ENCODE measurements around the gene NCAPD2.
"Not testable (repeated sequence)": the region's sequence is repeated elsewhere in the genome, so short reads cannot be mapped to it uniquely, and the experiment has no call there.

Gene NCAPD2

DNA sequence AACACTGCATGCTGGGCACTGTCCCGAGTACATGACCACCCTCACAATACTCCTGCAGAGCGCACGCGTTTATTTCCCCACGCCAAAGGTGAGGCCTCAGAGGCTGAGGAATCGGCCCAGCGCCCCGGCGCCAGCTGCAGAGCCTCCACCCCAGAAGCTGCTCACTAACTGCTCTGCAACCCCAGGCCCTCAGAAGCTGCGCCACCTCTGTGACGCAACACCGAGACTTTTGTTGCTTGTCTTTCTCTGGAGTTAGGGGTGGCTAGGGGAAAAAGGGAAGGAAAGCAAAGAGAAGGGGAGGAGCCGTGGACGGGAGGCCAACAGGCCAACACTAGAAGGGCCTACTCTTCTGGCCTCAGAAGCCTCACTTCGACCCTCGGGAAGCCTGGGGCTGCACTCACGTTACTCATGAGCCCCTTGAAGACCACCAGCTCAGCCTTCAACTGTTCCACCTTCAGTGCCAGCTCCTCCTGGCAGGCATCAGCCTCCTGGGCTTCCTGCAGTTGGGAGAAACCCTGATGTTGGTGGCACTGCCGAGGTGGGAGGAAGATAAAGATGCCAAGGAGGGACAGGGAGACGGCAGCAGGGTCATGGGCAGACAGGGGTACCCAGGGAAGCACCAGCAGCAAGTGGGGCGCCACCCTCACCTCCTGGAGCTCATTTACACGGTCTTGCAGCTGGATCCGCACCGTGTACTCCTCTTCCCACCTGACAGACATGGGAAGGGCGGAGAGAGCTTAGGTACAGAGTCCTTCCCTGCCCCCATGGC, 56.6 kb downstream of the NCAPD2 start:
- DNase-seq (ENCODE audit: low spot score) = no peak

DNA sequence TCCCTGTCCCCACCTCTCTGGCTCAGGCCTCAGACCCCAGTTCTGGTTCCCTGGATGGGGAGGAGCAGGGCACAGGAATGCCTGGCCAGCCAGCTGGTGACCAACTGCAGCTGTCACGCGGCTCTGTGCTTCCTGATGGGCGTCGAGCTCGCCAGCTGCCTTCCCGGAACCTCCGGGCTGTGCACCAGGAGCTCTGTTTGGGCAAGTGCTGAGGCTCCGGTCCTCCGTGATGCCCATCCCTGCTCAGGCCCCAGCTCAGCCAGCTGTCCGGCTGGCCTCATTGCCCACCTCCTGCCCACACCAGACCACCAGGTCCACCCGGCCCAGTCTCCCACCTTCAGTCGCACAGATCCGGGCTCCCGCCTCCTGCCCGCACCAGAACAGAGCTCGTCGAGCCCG, 57.2 kb downstream of the NCAPD2 start:
- peak; percentile 36 for DNase-seq (ENCODE audit: low spot score)

DNA sequence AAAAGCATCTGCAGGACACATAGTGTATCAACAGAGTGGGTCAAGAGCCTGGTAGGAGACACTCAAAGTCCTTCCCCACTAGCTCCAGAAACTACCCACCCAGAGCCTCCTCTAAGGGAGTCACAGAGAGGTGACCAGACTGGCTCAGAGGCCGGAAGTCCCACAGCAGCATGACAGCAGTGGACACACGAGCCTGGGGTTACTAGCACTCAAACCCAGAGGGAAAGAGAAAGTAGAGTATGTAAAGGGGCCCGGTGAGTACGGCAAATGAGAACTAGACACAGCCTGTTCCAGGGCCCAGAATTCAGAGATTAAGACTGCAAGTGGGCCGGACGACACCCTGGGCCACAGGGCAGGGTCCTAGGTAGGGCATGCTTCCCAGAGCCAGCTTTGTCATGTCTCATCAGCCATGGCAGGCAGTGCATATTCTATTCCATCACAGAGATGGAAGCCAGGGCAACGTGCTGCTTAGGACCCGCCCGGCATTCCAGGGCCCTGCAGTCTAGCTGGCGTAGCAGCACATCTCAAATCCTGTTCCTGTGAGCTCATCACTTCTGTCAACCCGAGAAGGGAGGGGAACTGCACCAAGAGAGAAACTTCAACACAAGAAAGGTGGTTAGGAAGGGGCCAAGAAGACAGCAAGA, 57.7 kb downstream of the NCAPD2 start:
- peak; percentile 78 for DNase-seq (ENCODE audit: low spot score)

DNA sequence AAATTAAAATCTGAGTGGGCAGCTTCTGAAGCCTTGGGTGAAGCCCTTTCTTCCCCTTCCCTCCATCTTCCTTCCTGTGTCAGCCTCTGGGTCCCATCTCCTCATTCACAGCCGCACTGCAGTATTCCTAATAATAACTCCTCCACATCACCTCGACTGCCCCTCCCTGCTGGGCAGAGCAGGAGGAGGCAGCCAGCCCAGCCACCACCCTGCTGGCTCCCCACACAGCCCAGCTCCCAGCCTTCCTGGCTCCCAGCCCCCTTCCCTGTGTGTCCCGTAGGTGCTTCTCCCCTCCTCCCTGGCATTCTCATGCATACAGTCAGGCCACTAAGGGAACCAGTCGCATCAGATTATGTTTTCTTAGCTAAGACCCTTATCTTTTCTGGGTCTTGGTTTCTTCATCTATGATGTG, 58.2 kb downstream of the NCAPD2 start:
- DNase-seq (ENCODE audit: low spot score) = peak; percentile 36

DNA sequence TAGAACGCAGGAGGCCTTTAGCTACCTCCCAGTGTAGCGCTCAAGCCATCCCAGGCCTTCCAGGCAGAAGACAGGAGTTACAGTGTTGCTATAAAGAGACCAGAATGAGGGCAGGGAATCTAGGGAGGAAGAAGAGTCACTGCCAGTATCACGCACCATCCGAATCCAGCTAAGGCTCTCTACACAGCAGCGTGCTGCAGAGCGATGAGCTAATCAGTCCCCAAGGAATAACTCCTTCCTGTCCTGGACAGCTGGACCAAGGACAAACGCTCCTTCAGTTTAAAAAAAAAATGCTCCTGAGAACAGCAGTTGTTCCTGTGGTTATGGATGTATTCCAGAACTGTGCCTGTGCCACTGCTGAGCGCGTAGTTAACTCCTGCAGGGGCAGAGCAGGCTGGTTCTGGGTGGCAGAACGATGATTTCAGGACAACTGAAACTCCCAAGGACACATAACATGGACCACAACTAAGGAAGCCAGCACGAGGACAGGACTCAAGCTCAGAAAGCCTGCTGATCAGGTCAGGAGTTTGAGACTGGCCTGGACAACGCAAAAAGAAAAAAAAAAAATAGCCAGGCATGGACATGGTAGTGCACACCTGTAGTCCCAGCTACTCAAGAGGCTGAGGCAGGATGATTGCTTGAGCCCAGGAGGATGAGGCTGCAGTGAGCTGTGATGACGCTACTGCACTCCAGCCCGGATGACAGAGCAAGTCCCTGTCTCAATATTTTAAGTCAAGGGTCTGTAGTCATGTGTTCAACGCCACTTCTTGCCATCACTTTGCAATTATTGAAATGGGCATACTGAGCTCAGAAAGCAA, 59.4 kb downstream of the NCAPD2 start:
- peak; percentile 56 for DNase-seq (ENCODE audit: low spot score)

DNA sequence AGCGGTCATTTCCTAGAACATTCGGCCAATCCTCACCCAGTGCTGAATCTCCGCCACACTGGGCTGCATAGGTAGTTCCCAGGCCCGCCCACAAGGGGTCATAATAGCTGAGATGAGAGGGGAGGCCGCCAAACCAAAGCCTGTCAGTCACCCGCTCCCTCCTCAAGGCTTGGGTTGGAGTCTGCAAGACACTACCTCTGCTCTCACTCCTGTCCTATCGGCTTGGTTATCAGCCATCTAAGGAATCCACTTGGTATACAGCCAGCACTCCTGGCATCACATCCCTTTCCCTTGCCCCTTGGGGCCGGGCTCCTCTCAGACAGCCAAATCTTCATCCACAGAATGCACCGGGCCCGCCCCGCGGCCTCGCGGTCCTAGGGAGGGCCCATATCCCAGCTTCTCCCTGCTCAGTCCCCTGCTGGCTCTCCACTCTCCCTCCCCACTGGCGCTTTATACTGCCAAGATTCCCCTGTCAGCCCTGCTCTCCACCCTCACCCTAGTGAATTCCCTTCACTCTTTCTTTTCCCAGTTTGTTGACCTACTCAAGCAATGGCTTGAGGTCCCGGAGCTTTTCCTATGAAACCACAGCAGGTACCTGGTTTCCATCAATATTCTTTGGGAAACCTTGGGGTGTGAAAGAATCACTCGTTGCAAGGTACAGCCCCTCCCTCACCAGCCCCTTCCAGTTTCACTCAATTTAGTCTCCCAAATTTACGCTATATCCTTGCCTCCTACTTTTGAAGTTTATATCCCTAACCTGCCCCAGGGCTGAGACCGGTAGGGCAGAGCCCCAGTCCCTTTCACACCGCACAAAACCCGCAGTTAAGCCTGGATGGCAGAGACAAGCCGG, 60.5 kb downstream of the NCAPD2 start:
- peak; percentile 79 for DNase-seq (ENCODE audit: low spot score)

DNA sequence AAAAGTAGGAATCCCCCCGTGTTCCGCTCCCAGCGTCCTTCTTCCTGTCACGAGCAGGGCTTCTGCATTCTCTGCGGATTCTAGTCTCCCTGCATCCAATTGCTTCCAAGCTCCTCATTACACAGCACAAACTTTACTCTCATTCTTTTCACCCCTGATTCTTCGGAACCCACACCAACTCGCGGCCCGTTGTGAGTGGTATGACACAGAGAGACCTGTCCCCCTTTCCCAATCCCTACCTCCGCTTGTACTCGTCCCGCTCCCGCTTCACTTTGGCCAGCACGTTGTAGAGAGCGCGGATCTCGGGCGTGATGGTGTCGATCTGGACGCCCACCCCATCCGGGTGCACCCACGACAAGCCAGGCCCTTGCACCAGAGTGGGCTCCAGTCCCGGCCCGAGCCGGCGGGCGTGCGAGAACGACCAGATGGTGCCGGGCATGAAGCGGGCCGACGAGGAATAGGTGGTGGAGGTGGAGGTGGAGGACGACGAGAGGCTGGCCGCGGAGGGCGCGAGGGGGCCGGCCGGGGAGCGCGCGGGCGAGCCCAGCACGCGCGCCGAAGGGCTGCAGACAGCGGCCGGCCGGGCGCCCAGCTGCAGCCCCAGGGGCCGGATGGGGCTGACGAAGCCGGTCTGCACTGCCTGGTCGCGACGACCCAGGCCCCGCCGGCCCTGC, 61.3 kb downstream of the NCAPD2 start:
- peak; percentile 45 for DNase-seq (ENCODE audit: low spot score)

DNA sequence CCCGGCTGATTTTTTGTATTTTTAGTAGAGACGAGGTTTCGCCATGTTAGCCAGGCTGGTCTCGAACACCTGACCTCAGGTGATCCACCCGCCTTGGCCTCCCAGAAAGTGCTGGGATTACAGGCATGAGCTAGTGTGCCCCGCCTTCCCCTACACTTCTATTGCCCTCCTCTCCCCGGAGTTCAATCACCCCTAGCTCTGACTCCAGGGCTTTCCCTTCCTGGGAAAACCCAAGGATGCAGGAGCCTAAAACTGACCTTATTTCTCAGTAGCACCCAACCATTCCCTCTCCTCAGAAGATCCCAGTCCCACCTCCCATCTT, 62.6 kb downstream of the NCAPD2 start:
- DNase-seq (ENCODE audit: low spot score) = not testable (repeated sequence)

DNA sequence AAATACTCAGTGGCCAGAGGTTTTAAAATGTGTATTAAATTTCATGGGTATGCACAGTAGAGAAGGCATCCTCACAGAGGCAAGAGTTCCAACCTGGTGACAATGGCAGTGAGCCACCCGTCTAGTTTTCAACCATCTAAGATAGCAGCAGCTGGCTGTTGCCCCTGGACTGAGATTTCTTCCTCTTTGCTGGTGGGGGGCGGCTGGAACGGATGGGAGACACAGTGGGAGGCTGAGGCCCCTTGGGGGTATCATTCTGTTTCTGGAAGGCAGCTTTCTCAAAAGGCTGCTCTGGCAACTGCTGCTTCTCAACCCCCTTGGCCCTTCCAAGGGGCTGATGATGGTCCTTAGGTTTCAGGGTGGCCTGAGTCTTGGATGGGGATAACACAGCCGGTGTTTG, 63.0 kb downstream of the NCAPD2 start:
- no peak for DNase-seq (ENCODE audit: low spot score)

DNA sequence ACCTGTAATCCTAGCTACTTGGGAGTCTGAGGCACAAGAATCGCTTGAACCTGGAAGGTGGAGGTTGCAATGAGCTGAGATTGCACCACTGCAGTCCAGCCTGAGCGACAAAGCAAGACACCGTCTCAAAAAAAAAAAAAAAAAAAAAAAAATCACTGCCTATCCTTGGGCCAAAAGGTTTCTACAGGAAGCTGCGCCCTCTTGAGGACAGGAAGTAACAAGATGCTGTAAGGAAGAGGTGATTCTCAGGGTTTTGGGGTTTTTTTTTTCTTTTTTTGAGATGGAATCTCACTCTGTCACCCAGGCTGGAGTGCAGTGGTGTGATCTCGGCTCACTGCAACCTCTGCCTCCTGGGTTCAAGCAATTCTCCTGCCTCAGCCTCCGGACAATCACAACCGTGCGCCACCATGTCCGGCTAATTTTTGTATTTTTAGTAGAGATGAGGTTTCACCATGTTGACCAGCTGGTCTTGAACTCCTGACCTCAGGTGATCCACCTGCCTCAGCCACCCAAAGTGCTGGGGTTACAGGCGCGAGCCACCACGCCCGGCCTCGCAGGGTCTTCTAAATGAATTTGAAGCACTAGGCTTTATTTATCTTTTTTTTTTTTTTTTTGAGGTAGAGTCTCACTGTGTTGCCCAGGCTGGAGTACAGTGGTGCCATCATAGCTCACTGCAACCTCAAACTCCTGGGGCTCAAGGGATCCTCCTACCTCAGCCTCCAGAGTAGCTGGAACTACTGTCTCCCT, 64.3 kb downstream of the NCAPD2 start:
- DNase-seq (ENCODE audit: low spot score) = peak; percentile 63

DNA sequence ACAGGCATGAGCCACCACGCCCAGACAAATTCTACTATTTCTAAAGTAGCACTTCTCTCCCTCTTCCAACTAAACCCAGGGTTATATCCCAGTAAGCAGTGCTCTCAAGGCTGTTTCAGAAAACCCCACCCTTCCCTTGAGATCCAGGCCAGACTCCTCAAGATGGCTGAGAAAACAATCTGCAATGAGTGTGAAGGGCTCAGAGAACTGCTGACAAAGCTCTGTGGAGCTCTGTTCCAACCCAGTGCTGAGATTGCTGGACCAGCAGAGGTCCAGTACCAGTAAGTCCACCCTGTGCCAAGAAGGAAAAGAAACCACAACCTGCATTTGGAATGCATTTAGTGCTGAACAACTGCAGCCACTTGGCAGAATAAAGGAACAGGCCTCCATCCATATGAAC, 65.6 kb downstream of the NCAPD2 start:
- no peak for DNase-seq (ENCODE audit: low spot score)

DNA sequence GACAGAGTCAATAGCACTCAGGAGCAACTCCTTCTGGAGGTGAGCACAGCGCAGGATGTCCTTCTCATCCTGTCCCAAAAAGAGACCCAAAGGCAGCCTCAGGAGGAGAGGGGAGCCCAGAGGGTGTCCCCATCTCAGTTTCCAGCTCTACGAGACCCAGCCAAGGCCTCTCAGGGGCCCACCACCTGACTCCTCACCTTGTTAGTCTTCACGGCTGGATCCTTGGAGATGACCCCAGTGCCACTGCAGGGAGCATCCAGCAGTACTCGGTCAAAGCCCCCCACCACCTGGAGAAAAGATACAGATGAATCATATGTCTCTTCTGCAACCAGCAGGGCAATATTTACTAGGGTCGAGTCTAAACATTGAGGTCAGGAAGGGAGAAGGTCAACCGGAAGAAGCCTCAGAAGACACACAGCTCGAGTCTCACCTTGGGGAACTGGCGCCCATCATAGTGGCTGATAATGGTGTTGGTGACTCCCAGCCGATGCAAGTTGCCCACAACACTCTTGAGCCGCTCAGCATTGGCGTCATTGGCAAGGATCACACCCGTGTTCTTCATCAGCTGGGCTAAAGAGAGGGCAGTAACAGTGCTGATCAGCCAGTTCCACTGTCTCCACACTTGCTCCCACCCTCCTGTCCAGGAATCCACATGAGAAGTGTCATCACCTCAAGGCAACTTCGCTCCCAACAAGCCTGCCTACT, 66.8 kb downstream of the NCAPD2 start:
- DNase-seq (ENCODE audit: low spot score) = no peak

DNA sequence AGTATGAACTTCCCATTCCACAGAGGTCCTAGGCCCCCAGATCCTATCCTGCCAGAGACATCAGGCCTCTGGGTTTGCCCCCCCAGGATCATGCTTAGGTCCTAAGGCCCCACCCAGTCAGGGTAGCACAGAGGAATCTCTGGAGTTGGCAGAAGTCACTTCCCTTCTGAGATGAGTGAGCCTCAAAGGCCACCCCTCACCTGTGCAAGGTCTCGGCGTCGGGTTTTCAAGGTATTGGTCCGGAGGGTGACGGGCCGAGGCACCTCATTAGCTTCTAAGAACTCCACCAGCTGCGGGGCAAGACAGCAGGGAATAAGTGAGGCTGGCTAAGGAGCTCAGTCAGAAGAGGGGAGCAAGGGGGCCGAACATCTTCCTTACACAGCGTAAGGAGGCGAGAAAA, 69.0 kb downstream of the NCAPD2 start:
- DNase-seq (ENCODE audit: low spot score) = no peak

DNA sequence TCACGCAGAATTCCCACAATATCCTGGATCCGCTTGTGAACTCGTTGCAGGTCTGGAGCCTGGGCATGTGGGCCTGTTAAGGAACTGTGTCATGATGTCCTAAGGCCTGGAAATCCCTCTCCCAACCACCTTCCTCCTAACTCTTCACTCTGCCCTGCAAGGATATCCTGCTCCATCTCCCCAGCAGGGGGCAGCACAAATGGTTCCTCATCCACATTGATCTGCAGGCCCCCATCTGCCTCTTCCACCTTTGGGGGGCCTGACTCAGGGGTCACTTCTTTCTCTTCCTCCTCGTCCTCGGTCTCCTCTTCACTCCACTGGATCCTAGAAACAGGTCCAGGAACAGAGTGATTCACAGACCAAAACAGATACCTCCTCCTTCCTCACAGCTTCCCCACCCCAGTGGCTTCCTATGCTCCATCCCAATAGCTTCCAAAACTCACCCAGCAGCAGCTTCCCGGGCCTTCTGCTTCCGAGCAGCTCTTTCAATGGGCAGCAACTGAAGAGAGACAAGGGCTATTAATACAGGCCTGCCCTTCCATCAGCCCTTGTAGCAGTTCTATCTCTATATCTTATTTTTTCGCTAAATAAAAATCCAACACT, 69.6 kb downstream of the NCAPD2 start:
- DNase-seq (ENCODE audit: low spot score) = peak; percentile 69

DNA sequence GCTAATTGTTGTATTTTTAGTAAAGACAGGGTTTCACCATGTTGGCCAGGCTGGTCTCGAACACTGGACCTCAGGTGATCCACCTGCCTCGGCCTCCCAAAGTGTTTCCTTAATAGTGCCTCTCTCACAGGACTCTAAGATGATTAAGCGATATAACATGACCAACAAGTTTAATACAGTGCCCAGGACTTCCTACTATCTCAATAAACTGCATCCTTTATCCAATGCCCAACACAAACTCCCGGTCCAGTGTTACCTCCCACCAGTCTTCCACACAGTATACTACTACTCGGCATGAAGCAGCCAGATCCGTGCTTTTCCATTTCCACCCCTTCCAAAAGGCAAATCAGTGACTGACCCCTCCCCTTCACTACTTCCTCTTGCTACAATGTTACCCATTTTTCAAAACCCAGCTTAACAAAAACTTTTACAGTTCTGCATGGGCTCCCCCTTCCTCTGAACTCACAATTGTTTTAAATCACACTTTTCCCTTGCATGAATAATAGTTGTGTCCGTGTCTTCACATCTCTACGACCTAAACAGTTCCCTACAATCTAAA, 73.3 kb downstream of the NCAPD2 start:
- no peak for DNase-seq (ENCODE audit: low spot score)

DNA sequence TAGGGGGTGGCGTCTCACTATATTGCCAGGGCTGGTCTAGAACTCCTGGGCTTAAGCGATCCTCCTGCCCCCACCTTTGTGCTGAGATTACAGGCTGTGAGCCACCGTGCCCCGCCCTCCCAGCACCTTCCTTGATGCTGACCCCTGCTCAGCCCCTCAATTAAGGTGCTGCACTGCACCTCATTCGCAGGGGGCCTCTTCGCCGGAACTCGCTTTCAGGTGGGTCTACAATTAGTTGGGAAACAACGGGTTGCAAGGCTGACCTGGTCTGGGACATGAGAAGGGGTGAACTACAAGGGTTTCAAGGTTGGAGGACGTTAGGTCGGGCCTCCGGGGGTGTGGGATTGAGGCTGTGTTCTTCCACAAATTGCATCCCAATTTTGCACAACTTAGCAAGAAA, 75.4 kb downstream of the NCAPD2 start:
- DNase-seq (ENCODE audit: low spot score) = no peak

DNA sequence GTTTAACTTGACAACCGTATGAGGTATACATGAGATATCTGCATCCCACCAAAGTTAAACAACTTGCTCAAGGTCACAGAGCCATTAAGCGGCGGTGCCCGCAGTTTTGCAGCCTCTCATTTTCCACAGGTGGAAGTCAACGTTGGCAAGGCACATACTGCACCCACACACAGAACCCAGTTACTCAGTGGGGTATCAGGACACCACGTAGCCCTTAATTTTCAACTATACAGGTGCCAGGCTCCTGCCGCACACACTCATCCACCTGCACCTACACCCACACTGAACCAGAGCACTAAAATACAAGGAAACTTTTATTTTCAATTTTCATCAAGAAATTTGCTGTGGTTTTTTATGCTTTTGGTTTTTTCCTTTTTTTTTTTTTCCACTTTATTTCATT, 75.9 kb downstream of the NCAPD2 start:
- DNase-seq (ENCODE audit: low spot score) = no peak

DNA sequence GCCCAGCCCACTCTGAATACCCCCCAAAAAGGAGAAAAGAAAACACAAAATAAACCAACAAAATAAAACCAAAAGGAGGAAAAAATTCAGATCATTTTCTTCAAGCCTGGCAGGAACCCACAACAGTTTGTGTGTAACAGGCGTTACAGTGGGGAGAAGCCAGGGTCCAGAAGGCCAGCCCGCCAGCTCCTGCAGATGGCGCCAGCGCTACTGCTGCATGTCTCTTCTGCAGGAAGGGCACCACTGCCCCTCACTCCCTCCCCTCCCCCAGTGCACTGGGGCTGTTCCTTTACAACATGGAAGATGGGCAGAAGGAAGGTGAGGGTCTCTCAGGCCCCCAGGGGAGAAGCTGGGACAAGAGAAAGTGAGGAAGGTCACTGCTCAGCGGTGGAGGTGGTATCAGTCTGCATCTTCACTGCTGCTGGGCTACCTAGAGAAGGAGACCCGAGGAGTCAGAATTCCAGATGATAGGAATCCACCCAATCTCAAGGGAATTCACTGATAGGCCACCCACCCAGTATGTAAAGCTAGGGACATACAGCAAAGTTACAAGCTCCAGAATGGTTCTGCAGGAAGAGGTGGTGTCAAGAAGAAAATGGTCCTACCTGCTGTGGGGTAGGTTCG, 76.5 kb downstream of the NCAPD2 start:
- peak; percentile 50 for DNase-seq (ENCODE audit: low spot score)

DNA sequence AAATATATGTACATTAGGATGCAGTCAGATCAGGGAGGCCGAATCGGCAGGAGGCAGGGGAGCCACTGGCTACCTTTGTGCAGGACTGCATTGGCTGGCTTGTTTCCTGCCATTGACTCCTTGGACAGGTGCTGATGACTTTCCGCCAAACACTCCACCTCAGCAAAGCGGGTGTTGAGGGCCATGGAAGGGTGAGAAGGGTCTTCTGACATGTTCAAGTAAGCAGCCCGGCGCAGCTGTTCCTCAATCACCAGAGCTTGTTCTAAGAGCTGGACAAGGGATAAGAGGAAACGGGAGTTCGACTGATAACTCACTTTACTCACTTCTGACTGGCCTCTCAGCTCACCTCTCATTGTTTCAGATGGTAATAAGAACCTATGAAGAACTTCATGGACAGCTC, 79.1 kb downstream of the NCAPD2 start:
- DNase-seq (ENCODE audit: low spot score) = no peak

Data from AG08396 (cell line).